22Rv1 (cell line): ENCODE results near the gene OGFR.

ENCODE experiments used
- H3K27ac ChIP-seq: fragments of 450-650 bp; 2 replicates; pipeline ENCODE4 v1.5.1; 2017
- CTCF ChIP-seq: fragments of 450-650 bp; IDR thresholded peaks from 2 replicates; pipeline ENCODE4 v1.5.1; 2017; ENCODE audit warnings: mild to moderate bottlenecking
- ZFX ChIP-seq: fragments of 450-650 bp; IDR thresholded peaks from 2 replicates; pipeline ENCODE4 v1.6.1; 2017; ENCODE audit warnings: antibody characterized with exemption, borderline replicate concordance

OGFR gene

GRCh38 chr20:62825986-62826645 is 21.5 kb downstream of the OGFR start:
- TF ChIP-seq ZFX, result no peak
- no peak for TF ChIP-seq CTCF
- no peak overlapping the region for H3K27ac ChIP-seq

- H3K27ac ChIP-seq, result no peak overlapping the region
- no peak for TF ChIP-seq ZFX
- no peak for TF ChIP-seq CTCF
Observed at GRCh38 chr20:62826646-62827310, 22.1 kb downstream of the OGFR start.

- TF ChIP-seq ZFX, result no peak
- no peak for TF ChIP-seq CTCF
- H3K27ac ChIP-seq, result no peak overlapping the region
Observed at GRCh38 chr20:62827311-62828038, 22.8 kb downstream of the OGFR start.

- TF ChIP-seq CTCF, result no peak
- no peak for TF ChIP-seq ZFX
- H3K27ac ChIP-seq, result no peak overlapping the region
Observed at GRCh38 chr20:62828051-62828450, 23.4 kb downstream of the OGFR start.

GRCh38 chr20:62828511-62829230 is 24.0 kb downstream of the OGFR start:
- TF ChIP-seq ZFX (no peak), CTCF (no peak)

GRCh38 chr20:62829231-62830230 is 24.9 kb downstream of the OGFR start:
- no peak overlapping the region for H3K27ac ChIP-seq
- TF ChIP-seq ZFX, result no peak
- TF ChIP-seq CTCF, result no peak

More at GRCh38 chr20:62828511-62829230, 24.0 kb downstream of the OGFR start:
- no peak overlapping the region for H3K27ac ChIP-seq
